Measurements from ENCODE around the gene SFSWAP. TPM values are rescaled to one million over a fixed set of nuclear protein-coding genes. Genes with fewer than 3 reads are reported as not detected.

The SFSWAP gene
- total RNA-seq, 2 donors from 2014 or later: 80.0 to 87.8 TPM

DNA sequence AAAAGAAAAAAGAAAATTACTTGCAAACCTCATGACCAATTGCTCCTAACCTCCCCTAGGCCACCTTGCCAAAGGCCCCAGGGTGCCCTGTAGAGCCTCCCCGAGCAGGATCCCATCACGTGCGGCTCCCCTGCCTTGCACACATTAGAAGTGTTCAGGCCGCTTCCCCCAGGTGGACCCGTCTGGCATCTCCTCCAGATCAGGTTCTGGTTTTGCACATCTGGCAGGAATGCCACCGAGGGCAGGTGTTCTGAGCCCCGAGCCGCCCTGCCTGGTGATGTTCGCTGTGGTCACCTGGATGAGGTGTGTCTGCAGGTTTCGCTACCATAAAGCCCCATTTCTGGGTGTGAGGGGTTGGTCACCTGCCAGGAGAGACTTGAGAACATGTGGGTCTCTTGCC is 136.6 kb downstream of the SFSWAP start:
- H3K9me3 ChIP-seq (ENCODE audit: control insufficient read depth, low read length, poor library complexity, severe bottlenecking): no peaks in the 10 kb centered on the region
- Mint-ChIP-seq H3K4me1 (no peaks in the 10 kb centered on the region), H3K27ac (no peak overlapping the region), H3K36me3 (ENCODE audit: low read depth) (no peaks in the 10 kb centered on the region), H3K27me3 (no peaks in the 10 kb centered on the region), H3K4me3 (no peak overlapping the region)
- DNase-seq: no peak
- ATAC-seq: no peak

DNA sequence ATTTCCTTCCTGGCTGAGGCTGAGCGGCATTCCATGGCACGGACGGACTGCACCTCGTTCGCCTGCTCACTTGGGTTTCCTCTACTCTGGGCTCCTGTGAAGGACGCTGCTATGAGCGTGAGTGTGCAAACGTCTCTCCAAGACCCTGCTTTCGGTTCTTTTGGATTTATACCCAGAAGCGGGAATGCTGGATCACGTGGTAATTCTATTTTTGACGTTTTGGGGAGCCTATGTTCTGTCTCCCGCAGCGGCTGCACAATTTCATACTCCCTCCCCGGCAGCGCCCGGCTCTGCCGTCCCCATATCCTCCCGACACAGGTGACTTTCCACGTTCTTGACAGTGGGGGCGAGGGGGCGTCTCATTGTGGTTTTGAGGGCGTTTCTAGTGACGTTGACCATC is 137.9 kb downstream of the SFSWAP start:
- H3K36me3 Mint-ChIP-seq (ENCODE audit: low read depth): no peaks in the 10 kb centered on the region
- H3K27me3 Mint-ChIP-seq: no peaks in the 10 kb centered on the region
- no peaks in the 10 kb centered on the region for H3K9me3 ChIP-seq (ENCODE audit: control insufficient read depth, low read length, poor library complexity, severe bottlenecking)
- DNase-seq: no peak
- no peak overlapping the region for H3K27ac Mint-ChIP-seq
- no peak overlapping the region for H3K4me3 Mint-ChIP-seq
- no peak for ATAC-seq
- H3K4me1 Mint-ChIP-seq: no peaks in the 10 kb centered on the region

Other genes starting within 250 kb of the SFSWAP start
- gene MMP17, start 117.3 kb downstream of the SFSWAP start, total RNA-seq: 1 to 10 TPM in 1 of 2 donors, not detected in 1; 2.5 TPM
- 10 to 100 TPM; 91.9 to 97.2 TPM for gene ULK1, start 183.5 kb downstream of the SFSWAP start, total RNA-seq
- 10 to 100 TPM; 23.6 TPM for gene PUS1, start 218.2 kb downstream of the SFSWAP start, total RNA-seq
- gene EP400, start 238.9 kb downstream of the SFSWAP start, total RNA-seq: 10 to 100 TPM; 67.4 to 79.0 TPM